Measurements from ENCODE around the gene RBM17. TPM values are rescaled to one million over a fixed set of nuclear protein-coding genes. Genes with fewer than 3 reads are reported as not detected.
A peak's percentile ranks its signal among the peaks of the same experiment; 100 is the strongest.

The RBM17 gene
- total and polyA plus RNA-seq, 10 of the 15 experiments (the other 5 are each of a cell fraction or from before 2014, with no cell fraction given) = 28.4 to 181 (median 83.9) TPM

DNA sequence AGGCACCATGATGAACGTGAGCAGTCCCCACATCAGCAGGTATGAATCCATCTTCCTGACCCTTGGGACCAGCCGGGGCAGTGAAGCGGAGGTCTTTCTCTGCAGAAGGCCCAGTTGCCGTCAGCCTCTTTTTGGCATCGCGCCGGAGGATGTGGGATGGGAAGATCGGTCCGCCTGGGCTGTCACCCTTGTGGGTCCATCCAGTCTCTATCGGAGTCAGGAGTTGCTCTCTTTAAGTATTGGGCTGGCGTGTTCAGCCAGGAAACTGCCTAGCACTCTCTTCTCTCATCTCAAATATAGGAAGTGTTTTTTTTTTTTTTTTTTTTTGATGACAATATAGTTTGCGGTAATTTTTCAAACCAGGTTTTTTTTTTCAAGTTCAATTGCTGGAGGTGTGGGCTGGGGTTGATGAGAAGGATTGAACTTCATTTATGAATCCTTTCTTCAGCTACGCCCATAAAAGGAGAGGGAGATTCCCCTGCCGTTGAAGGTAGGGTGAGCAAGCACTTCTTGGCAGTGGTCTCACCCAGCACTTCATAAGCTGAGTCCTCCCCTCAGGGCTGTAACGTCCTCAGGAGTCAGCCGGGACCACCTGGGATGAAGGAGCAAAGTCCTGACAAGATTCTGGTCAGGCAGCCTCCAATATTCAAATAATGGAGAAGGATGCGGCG lies 26.6 kb upstream of the RBM17 start, which contains the start of gene IL2RA (continued):
- TF ChIP-seq E2F4 (IDR thresholded peaks at IDR 0.05; ENCODE audit: low read depth, low read length) (no peak), MTA2 (IDR thresholded peaks at IDR 0.05; ENCODE audit: low read depth) (0 out of 2 replicates have a peak, but pooled peaks have one; percentile 21), ZSCAN29 (IDR thresholded peaks at IDR 0.05) (no peak), PML (IDR thresholded peaks at IDR 0.05; ENCODE audit: low read length) (no peak), JUND (IDR thresholded peaks at IDR 0.05; ENCODE audit: low read depth, low read length) (no peak), ZNF24 (IDR thresholded peaks at IDR 0.05) (peak; percentile 40; the same call in 1 of the 2 replicates), RFX5 (IDR thresholded peaks at IDR 0.05; ENCODE audit: low read depth, low read length) (no peak)

- no peak for DNase-seq (ENCODE audit: low read depth, low spot score)
- 63% methylated on average over 7 of the region's 7 CpGs for WGBS (ENCODE audit: insufficient coverage, insufficient replicate concordance, low lambda C conversion rate, missing lambda C conversion rate)
Observed at GRCh38 chr10:6064119-6064518, 24.7 kb upstream of the RBM17 start.

More at GRCh38 chr10:6064119-6064518, 24.7 kb upstream of the RBM17 start:
- CTCF ChIA-PET = interaction anchor here (0.9 kb wide), 1 partner anchor 22 kb away, joined by 4 read pairs; no protein-coding TSS in a partner anchor
- Histone ChIP-seq H3K27me3 (replicated peaks in 1 of 2; ENCODE audit: control insufficient read depth in 2 of 2, insufficient read depth in 2 of 2, low read length in 1 of 2) (no peaks in the 10 kb centered on the region), H3K4me3 (no peak overlapping the region), H4K20me1 (ENCODE audit: control insufficient read depth, insufficient read depth) (no peaks in the 10 kb centered on the region), H2AFZ (ENCODE audit: control insufficient read depth, low read depth, low read length) (no peak overlapping the region), H3K79me2 (ENCODE audit: control insufficient read depth, insufficient read depth, low read length) (no peaks in the 10 kb centered on the region; the same call in 1 of the 2 replicates), H3K4me2 (ENCODE audit: control insufficient read depth, insufficient read depth) (no peak overlapping the region), H3K9ac (ENCODE audit: control insufficient read depth, insufficient read depth, low read length) (no peak overlapping the region), H3K27ac (ENCODE audit: control insufficient read depth, insufficient read depth) (no peak overlapping the region), H3K36me3 (ENCODE audit: control insufficient read depth in 2 of 2, insufficient read depth in 2 of 2, low read length in 1 of 2) (no peaks in the 10 kb centered on the region), H3K9me3 (replicated peaks; ENCODE audit: control insufficient read depth, insufficient read depth, low read length) (no peaks in the 10 kb centered on the region), H3K4me1 (ENCODE audit: control insufficient read depth, insufficient read depth, low read length) (peaks cover 21% of the 10 kb centered on the region)
- SMC1A ChIA-PET (ENCODE audit: uncharacterized antibody, unreplicated experiment) = interaction anchor here (1.0 to 2.0 kb wide), 3 partner anchors 11 to 23 kb away, joined by 4 to 8 read pairs (median 7); no protein-coding TSS in a partner anchor
- no TSS peak for BruUV-seq (replicated peaks)
- RAD21 ChIA-PET (ENCODE audit: unreplicated experiment) = interaction anchor here (2.3 kb wide), 1 partner anchor 22 kb away, joined by 9 read pairs; no protein-coding TSS in a partner anchor
- in situ Hi-C loops (cut with MboI) (no loop called here), intact Hi-C loops (cut with micrococcal nuclease; ENCODE audit: unreplicated experiment) (no loop called here)
- POLR2A ChIA-PET = interaction anchor here (0.6 to 1.9 kb wide), 3 partner anchors 8 to 94 kb away, joined by 3 to 11 read pairs (median 8); no protein-coding TSS in a partner anchor
- ATAC-seq (no peak), FAIRE-seq (no peak)
- TF ChIP-seq MYB (IDR thresholded peaks at IDR 0.05; ENCODE audit: borderline replicate concordance, low read depth, low read length) (no peak), RBBP5 (conservative IDR thresholded peaks at IDR 0.05) (no peak), WRNIP1 (IDR thresholded peaks at IDR 0.05; ENCODE audit: borderline replicate concordance, low read depth, low read length) (no peak), ESRRA (IDR thresholded peaks at IDR 0.05; ENCODE audit: low read length) (no peak), NFIC (IDR thresholded peaks at IDR 0.05; ENCODE audit: low read depth, low read length) (no peak), FOXM1 (IDR thresholded peaks at IDR 0.05; ENCODE audit: low read depth, low read length) (no peak), RB1 (IDR thresholded peaks at IDR 0.05; ENCODE audit: borderline replicate concordance) (no peak)
- TF ChIP-seq, protein P1, sequence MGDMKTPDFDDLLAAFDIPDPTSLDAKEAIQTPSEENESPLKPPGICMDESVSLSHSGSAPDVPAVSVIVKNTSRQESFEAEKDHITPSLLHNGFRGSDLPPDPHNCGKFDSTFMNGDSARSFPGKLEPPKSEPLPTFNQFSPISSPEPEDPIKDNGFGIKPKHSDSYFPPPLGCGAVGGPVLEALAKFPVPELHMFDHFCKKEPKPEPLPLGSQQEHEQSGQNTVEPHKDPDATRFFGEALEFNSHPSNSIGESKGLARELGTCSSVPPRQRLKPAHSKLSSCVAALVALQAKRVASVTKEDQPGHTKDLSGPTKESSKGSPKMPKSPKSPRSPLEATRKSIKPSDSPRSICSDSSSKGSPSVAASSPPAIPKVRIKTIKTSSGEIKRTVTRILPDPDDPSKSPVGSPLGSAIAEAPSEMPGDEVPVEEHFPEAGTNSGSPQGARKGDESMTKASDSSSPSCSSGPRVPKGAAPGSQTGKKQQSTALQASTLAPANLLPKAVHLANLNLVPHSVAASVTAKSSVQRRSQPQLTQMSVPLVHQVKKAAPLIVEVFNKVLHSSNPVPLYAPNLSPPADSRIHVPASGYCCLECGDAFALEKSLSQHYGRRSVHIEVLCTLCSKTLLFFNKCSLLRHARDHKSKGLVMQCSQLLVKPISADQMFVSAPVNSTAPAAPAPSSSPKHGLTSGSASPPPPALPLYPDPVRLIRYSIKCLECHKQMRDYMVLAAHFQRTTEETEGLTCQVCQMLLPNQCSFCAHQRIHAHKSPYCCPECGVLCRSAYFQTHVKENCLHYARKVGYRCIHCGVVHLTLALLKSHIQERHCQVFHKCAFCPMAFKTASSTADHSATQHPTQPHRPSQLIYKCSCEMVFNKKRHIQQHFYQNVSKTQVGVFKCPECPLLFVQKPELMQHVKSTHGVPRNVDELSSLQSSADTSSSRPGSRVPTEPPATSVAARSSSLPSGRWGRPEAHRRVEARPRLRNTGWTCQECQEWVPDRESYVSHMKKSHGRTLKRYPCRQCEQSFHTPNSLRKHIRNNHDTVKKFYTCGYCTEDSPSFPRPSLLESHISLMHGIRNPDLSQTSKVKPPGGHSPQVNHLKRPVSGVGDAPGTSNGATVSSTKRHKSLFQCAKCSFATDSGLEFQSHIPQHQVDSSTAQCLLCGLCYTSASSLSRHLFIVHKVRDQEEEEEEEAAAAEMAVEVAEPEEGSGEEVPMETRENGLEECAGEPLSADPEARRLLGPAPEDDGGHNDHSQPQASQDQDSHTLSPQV (IDR thresholded peaks at IDR 0.05) = no peak
- TF ChIP-seq, protein P2, sequence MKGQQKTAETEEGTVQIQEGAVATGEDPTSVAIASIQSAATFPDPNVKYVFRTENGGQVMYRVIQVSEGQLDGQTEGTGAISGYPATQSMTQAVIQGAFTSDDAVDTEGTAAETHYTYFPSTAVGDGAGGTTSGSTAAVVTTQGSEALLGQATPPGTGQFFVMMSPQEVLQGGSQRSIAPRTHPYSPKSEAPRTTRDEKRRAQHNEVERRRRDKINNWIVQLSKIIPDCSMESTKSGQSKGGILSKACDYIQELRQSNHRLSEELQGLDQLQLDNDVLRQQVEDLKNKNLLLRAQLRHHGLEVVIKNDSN (IDR thresholded peaks at IDR 0.05; ENCODE audit: borderline replicate concordance, extremely low read length, insufficient read depth, low read depth, low read length) = no peak
